ENCODE data around the gene ABHD14A.

- TF ChIP-seq MAX (IDR thresholded peaks at IDR 0.05) (no peak), POLR2AphosphoS5 (IDR thresholded peaks at IDR 0.05; ENCODE audit: low read depth, low read length) (no peak), TAF1 (CRISPR knock-in tag; IDR thresholded peaks at IDR 0.05) (no peak), CTCF (CRISPR knock-in tag; IDR thresholded peaks at IDR 0.05) (no peak), ZNF782 (CRISPR knock-in tag; IDR thresholded peaks at IDR 0.05; ENCODE audit: borderline replicate concordance) (no peak), ZNF615 (CRISPR knock-in tag; IDR thresholded peaks at IDR 0.05; ENCODE audit: borderline replicate concordance) (no peak)
Measured at GRCh38 chr3:51955175-51955892, 19.5 kb upstream of the ABHD14A start, which contains the start of gene GPR62.

All from HepG2 (cell line).